ENCODE measurements around the gene IL32. TPM values are rescaled to one million over a fixed set of nuclear protein-coding genes. Genes with fewer than 3 reads are reported as not detected.
A peak's percentile ranks its signal among the peaks of the same experiment; 100 is the strongest.
"Not testable (repeated sequence)": the region's sequence is repeated elsewhere in the genome, so short reads cannot be mapped to it uniquely, and the experiment has no call there.

Gene IL32
- total RNA-seq, 4 donors from 2014 or later, result 93.3 to 676 (median 590) TPM

- peak in 2 of 3 donors; percentile 62 to 77 for DNase-seq
- H3K4me3 ChIP-seq, H3K27me3 ChIP-seq, H3K9me3 ChIP-seq: not testable (repeated sequence)
- peaks cover 0 to 37% (median 20%) of the 10 kb centered on the region in 4 donors for H3K4me1 ChIP-seq
- TF ChIP-seq, protein P1, sequence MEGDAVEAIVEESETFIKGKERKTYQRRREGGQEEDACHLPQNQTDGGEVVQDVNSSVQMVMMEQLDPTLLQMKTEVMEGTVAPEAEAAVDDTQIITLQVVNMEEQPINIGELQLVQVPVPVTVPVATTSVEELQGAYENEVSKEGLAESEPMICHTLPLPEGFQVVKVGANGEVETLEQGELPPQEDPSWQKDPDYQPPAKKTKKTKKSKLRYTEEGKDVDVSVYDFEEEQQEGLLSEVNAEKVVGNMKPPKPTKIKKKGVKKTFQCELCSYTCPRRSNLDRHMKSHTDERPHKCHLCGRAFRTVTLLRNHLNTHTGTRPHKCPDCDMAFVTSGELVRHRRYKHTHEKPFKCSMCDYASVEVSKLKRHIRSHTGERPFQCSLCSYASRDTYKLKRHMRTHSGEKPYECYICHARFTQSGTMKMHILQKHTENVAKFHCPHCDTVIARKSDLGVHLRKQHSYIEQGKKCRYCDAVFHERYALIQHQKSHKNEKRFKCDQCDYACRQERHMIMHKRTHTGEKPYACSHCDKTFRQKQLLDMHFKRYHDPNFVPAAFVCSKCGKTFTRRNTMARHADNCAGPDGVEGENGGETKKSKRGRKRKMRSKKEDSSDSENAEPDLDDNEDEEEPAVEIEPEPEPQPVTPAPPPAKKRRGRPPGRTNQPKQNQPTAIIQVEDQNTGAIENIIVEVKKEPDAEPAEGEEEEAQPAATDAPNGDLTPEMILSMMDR (IDR thresholded peaks at IDR 0.05), result peak in 3 of 6 experiments; percentile 14 to 17 (median 15)
- peaks cover 0 to 17% (median 0%) of the 10 kb centered on the region in 3 donors for H3K36me3 ChIP-seq
- H3K27ac ChIP-seq, result peak overlapping the region in 2 of 4 donors; percentile 39 to 81
These were observed 7.3 kb downstream of the IL32 start for GRCh38 chr16:3072576-3073263.

GRCh38 chr16:3073448-3073847, 8.0 kb downstream of the IL32 start:
- H3K27me3 ChIP-seq, result no peaks in the 10 kb centered on the region
- peaks cover 0 to 4% (median 0%) of the 10 kb centered on the region in 4 donors for H3K9me3 ChIP-seq
- H3K36me3 ChIP-seq, result peaks cover 0 to 10% (median 0%) of the 10 kb centered on the region in 3 donors
- peaks cover 0 to 42% (median 19%) of the 10 kb centered on the region in 4 donors for H3K4me1 ChIP-seq
- H3K27ac ChIP-seq, result peak overlapping the region in 2 of 4 donors; percentile 57 to 81
- H3K4me3 ChIP-seq, result no peak overlapping the region
- no peak for DNase-seq
- no peak for TF ChIP-seq POLR2A (IDR thresholded peaks at IDR 0.05)
- TF ChIP-seq, protein P1 (IDR thresholded peaks at IDR 0.05), result no peak

GRCh38 chr16:3074860-3075522, 9.6 kb downstream of the IL32 start:
- H3K36me3 ChIP-seq, result no peaks in the 10 kb centered on the region
- H3K27me3 ChIP-seq, result no peaks in the 10 kb centered on the region
- H3K4me1 ChIP-seq, result peaks cover 0 to 42% (median 19%) of the 10 kb centered on the region in 4 donors
- peak in 2 of 3 donors; percentile 94 for DNase-seq
- H3K4me3 ChIP-seq, result peak overlapping the region in 1 of 4 donors; percentile 15
- H3K9me3 ChIP-seq, result peaks cover 0 to 4% (median 0%) of the 10 kb centered on the region in 4 donors
- TF ChIP-seq, protein P1 (IDR thresholded peaks at IDR 0.05), result no peak
- TF ChIP-seq POLR2A (IDR thresholded peaks at IDR 0.05), result peak in 1 of 2 donors; percentile 13
- peak overlapping the region; percentile 70 to 81 (median 78) for H3K27ac ChIP-seq

DNA sequence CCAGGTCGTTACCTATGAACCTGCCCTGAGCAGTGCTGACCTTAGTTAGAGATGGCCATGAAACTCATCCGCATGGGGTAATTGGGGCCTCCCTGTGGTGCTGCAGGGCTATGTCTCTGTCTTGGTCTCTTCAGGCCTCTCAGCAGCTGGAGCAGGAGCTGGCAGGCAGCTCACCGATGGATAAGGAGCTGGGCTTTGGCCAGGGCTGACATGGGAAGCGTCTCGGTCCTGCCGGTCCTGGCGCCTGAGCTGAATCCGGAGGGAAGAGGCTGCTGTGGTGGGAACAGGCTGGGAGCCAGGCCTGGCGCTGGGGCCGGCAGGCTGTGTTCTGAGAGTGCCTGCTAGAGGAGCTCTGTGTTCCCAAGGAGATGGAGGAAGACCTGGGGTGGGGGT, 10.1 kb downstream of the IL32 start:
- no peak for DNase-seq

DNA sequence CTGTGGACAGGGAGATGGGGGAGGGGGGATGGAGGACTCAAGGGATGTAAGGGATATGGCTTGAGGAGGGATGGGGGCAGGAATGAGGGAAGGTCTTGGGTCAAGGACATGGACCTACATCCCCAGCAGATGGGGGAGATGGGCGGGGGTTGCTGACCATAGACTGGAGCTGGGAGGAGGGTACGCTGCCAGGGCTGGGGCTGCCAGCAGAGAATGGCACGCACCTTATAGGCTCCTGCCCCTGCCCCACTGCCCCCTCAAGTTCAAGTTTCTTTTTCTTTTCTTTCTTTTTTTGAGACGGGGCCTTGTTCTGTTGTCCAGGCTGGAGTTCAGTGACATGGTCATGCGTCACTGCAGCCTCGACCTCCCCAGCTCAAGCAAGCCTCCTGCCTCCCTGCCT, 10.5 kb downstream of the IL32 start:
- not testable (repeated sequence) for H3K4me3 ChIP-seq, DNase-seq, H3K36me3 ChIP-seq, H3K9me3 ChIP-seq, H3K27me3 ChIP-seq
- Histone ChIP-seq H3K27ac (peak overlapping the region; percentile 70 to 81 (median 78)), H3K4me1 (peaks cover 0 to 42% (median 19%) of the 10 kb centered on the region in 4 donors)

More for the DNA sequence above, 10.1 kb downstream of the IL32 start:
- Histone ChIP-seq H3K4me3 (peak overlapping the region in 1 of 4 donors; percentile 15), H3K4me1 (peaks cover 0 to 42% (median 19%) of the 10 kb centered on the region in 4 donors), H3K27me3 (no peaks in the 10 kb centered on the region), H3K27ac (peak overlapping the region; percentile 70 to 81 (median 78)), H3K36me3 (no peaks in the 10 kb centered on the region), H3K9me3 (peaks cover 0 to 4% (median 0%) of the 10 kb centered on the region in 4 donors)
- TF ChIP-seq, protein P1 (IDR thresholded peaks at IDR 0.05), result no peak
- TF ChIP-seq POLR2A (IDR thresholded peaks at IDR 0.05), result no peak

GRCh38 chr16:3076577-3076976, 11.1 kb downstream of the IL32 start:
- no peak for TF ChIP-seq POLR2A (IDR thresholded peaks at IDR 0.05)
- TF ChIP-seq, protein P1 (IDR thresholded peaks at IDR 0.05), result no peak
- Histone ChIP-seq H3K4me3 (peak overlapping the region in 1 of 4 donors; percentile 22), H3K27ac (peak overlapping the region; percentile 70 to 81 (median 78)), H3K27me3 (no peaks in the 10 kb centered on the region), H3K9me3 (peaks cover 0 to 4% (median 0%) of the 10 kb centered on the region in 4 donors), H3K36me3 (no peaks in the 10 kb centered on the region), H3K4me1 (peaks cover 0 to 42% (median 19%) of the 10 kb centered on the region in 4 donors)
- DNase-seq, result peak in 1 of 3 donors; percentile 47

All from Peyer's patch (tissue), 4 donors.